K562 (cell line): ENCODE measurements around the gene ADM.

ENCODE experiments used
- ARNT ChIP-seq, 2 experiments: fragments of 450-650 bp; IDR thresholded peaks; 2 replicates each; pipeline ENCODE4 v1.6.1; 2016; ENCODE audit warnings: mild to moderate bottlenecking in 1 of 2
- ATF7 ChIP-seq: fragments of 450-650 bp; IDR thresholded peaks from 2 replicates; pipeline ENCODE4 v1.7.1; 2014; ENCODE audit warnings: mild to moderate bottlenecking, moderate library complexity
- JUN ChIP-seq, 2 experiments: sonication (generic) in 1 of 2; formaldehyde crosslinking in 1 of 2; IDR thresholded peaks; 2 replicates each; pipeline versions ENCODE4 v1.6.1 to v1.8.0; 2012 to 2022; ENCODE audit warnings: borderline replicate concordance in 2 of 2, mild to moderate bottlenecking in 2 of 2, improper control_type of control experiment in 1 of 2, low read depth in 1 of 2, low read length in 1 of 2, missing genetic modification reagents in 1 of 2
- MEF2D ChIP-seq: conservative IDR thresholded peaks from 2 replicates; pipeline ENCODE4 v1.6.1; 2016; ENCODE audit warnings: low read depth, missing genetic modification characterization, missing compliant biosample characterization
- SIRT6 ChIP-seq: IDR thresholded peaks from one replicate; pipeline ENCODE4 v1.6.1; 2012; ENCODE audit warnings: low read depth, mild to moderate bottlenecking, control low read depth, inconsistent platforms, low read length, moderate library complexity
- TF ChIP-seq, protein P1 (sequence below): fragments of 250-450 bp; sonication (Bioruptor Pico); IDR thresholded peaks from 2 replicates; pipeline ENCODE4 v1.5.0; 2021

DNA sequence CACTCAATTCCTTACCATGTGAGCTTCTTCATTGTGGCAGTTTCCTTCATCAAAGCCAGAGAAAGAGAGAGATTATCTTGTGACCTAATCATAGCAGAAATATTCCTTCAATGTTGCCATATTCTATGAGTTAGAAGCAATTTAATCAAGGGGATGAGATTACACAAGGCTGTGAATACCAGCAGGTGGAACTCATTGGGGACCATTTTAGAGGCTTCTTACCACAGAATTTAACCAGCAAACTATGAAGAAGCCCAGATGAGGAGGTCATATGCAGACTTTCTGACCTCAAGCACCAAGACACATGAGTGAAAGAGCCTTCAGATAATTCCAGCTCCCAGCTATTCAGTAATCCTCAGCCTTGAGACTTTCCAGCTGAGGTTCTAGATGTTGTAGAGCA is 51.3 kb downstream of the ADM start:
- TF ChIP-seq, protein P1, sequence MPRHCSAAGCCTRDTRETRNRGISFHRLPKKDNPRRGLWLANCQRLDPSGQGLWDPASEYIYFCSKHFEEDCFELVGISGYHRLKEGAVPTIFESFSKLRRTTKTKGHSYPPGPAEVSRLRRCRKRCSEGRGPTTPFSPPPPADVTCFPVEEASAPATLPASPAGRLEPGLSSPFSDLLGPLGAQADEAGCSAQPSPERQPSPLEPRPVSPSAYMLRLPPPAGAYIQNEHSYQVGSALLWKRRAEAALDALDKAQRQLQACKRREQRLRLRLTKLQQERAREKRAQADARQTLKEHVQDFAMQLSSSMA (CRISPR knock-in tag) = no peak
- TF ChIP-seq ARNT (IDR thresholded peaks at IDR 0.05) = no peak
- no peak for TF ChIP-seq ATF7
- TF ChIP-seq SIRT6 = no peak
- no peak for TF ChIP-seq MEF2D (tag)
- no peak for TF ChIP-seq JUN (IDR thresholded peaks at IDR 0.05; ENCODE audit: borderline replicate concordance, low read depth, low read length)
- TF ChIP-seq JUN (CRISPR knock-in tag; IDR thresholded peaks at IDR 0.05; ENCODE audit: borderline replicate concordance) = no peak
